ENCODE results near the gene ARHGAP8. TPM values are rescaled to one million over a fixed set of nuclear protein-coding genes. Genes with fewer than 3 reads are reported as not detected.

The ARHGAP8 gene
- 14.8 TPM for total RNA-seq

DNA sequence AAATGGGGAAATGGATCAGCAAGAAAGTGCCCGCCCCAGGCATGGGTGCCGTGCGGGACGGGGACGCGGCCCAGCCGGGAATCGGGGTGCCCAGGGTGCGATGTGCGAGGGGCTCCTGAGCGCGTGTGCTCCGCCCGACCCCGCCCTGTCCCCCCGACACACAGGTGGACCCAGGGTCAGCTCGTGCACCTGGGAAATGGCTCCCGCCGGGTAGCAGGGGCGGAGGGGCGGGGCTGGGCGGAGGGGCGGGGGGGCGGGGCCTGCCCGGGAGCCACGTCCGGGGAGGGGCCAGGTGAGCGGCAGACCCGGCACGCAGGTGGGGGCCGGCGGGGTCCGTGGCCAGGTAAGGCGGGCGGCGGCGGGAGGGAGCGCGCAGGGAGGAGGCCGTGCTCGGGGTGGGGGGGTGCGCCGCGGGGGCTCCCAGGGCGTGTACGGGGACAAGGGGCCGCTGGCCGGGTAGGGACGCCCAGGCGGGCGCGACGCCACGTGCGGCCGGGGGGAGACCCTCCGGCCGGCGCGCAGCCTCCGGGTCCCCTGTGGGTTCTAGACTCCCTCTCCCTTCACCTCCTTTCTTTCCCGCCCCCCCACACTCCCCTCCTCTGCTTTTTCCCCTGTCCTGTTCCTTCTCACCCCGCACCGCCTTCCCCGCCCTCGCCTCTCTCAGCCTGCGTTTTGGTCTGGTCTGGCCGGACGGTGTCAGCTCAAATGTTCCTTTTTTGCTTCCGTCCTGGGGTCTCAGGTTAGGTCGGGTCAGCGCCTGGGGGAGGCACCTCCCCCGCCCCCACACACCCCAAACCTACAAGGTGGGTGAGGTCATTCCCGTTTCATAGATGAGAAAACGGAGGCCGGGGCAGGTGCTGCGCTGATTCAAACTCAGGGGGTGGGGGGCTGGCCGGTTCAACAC is at the start of gene ARHGAP8:
Gene ARHGAP8, plus strand, starts transcription at position 291 of the 904 bp plus-strand sequence. CDS start 33,953 bp downstream, outside the sequence.

Other genes starting within 250 kb of the ARHGAP8 start
- gene PRR5, start 50.4 kb upstream of the ARHGAP8 start, total RNA-seq = 36.2 TPM